LNCaP clone FGC (cell line): ENCODE data around the gene SORCS2.

ENCODE experiments used
- DNase-seq: peaks from one replicate; pipeline ENCODE4 v3.0.0-alpha.2; 2011; ENCODE audit warnings: low read depth
- H3K4me3 ChIP-seq: 2 replicates; pipeline ENCODE4 v1.5.1; 2011; ENCODE audit warnings: mild to moderate bottlenecking, low read depth, low read length, control low read depth
- TF ChIP-seq, protein P1 (sequence below): IDR thresholded peaks from 2 replicates; pipeline ENCODE4 v1.5.1; 2012; ENCODE audit warnings: mild to moderate bottlenecking; ENCODE audit not compliant: control insufficient read depth, insufficient read depth; ENCODE audit errors: extremely low read depth

The SORCS2 gene

DNA sequence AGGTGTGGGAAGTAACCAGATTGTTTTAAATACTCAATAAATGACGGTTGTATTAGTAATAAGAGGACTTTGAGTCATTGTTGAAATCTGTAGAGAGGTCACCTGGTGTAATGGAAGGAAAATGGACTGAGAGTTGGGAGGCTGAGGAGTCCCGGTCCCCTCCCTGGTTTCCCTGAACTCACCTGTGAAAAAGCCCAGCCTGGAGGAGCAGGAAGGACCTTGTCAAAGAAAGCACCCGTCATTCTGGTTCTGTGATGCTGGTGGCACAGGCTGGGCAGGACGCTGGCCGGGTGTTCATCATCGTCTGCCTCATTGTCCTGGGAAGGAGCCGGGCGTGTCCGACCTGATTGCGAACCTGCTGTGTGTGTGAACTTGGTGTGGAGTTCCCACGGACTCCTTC, 70.8 kb downstream of the SORCS2 start:
- no peak overlapping the region for H3K4me3 ChIP-seq
- DNase-seq, result no peak
- TF ChIP-seq, protein P1, sequence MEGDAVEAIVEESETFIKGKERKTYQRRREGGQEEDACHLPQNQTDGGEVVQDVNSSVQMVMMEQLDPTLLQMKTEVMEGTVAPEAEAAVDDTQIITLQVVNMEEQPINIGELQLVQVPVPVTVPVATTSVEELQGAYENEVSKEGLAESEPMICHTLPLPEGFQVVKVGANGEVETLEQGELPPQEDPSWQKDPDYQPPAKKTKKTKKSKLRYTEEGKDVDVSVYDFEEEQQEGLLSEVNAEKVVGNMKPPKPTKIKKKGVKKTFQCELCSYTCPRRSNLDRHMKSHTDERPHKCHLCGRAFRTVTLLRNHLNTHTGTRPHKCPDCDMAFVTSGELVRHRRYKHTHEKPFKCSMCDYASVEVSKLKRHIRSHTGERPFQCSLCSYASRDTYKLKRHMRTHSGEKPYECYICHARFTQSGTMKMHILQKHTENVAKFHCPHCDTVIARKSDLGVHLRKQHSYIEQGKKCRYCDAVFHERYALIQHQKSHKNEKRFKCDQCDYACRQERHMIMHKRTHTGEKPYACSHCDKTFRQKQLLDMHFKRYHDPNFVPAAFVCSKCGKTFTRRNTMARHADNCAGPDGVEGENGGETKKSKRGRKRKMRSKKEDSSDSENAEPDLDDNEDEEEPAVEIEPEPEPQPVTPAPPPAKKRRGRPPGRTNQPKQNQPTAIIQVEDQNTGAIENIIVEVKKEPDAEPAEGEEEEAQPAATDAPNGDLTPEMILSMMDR, result no peak

DNA sequence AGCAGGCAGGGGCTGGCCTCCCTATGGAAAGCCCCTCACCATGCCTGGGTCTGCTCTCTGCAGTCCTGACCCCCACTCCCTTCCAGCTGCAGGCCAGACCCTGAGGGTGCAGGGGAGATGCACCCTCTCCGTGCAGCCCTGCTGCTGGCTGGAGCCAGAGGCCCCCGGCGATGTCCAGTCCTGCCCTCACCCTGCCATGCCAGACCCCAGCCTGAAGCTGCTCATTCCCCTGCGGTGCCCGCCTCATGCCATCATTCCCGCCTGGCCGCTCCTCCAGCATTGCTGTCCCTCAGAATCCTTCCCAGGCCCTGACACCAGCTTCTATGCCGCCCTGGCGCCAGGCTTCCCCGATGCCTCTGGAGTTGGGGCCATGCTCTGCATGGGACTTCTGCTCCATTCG, 72.4 kb downstream of the SORCS2 start:
- H3K4me3 ChIP-seq, result no peak overlapping the region
- DNase-seq, result no peak
- TF ChIP-seq, protein P1, result no peak

DNA sequence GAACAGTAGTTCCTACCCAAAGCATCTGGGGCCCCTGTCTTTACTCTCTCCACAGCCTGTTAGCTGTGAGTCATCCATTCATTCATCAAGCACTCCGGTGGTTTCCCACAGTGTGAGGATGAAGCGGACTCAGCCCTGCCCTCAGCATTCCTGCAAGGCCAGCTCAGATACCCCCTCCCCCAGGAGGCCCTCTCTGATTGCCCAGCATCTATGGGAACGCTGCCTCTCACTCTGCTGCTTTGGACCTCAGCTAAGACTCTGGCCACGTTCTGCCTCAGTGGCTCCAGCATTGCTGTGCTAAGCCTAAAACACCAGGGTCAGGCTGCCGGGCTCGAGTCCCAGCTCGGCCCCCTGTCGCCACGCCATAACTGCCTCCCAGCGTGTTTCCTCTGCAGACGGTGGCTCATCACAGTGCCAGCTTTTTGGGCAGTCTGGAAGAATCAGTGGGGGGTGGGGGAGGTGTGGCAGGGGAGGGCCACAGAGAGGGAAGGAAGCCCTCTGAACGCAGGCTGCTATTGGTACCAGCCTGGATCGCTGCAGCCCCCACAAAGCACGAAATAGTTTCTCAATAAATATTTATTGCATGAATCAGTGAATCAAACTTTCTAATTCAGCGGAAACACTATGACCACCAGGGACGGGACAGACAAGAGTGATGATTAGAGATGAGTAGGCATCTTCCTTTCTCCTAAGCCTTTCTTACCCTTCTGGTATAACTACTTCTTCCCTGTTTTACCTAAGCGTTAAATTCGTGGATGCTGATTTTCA, 74.4 kb downstream of the SORCS2 start:
- DNase-seq, result no peak
- H3K4me3 ChIP-seq, result no peak overlapping the region
- TF ChIP-seq, protein P1, result no peak

DNA sequence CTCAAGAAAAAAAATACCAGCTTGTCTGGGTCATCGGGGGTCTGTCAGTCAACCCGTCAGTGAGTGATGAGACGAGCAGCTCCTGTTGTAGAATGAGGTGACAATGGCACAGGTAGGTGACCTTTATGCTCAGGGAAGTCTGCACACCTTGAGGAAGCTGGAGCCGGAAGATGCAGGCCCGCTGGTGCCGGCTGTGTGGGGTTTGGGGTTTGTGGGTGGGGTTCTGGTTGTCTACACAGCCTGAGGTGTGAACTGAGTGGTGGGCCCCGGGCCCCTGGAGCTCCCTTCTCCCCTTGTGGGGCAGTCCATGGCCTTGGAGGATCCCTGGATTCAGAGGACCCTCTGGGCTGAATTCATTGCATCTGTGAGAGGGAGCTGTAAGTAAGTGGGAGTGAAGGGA, 75.5 kb downstream of the SORCS2 start:
- TF ChIP-seq, protein P1, result no peak
- H3K4me3 ChIP-seq, result no peak overlapping the region
- DNase-seq, result no peak

DNA sequence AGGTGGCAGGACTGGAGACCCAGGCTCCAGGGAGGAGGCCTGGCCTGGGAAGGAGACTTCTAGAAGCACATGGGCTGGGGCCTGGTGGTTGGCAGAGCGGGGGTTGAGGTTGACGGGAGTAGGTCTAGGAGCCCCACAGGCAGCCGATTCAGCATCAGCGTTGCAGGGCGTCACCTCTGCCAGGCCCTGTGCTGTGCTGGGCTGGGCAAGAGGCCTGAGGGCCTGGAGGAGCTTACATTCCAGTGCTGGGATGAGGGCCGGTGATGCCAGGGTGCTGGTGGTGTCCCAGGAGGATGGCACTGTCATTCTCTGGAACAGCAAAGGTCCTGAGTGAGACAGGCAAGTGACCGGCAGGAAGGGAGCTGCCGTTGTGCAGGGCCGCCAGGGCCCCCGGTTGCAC, 76.6 kb downstream of the SORCS2 start:
- DNase-seq, result no peak
- H3K4me3 ChIP-seq, result no peak overlapping the region

DNA sequence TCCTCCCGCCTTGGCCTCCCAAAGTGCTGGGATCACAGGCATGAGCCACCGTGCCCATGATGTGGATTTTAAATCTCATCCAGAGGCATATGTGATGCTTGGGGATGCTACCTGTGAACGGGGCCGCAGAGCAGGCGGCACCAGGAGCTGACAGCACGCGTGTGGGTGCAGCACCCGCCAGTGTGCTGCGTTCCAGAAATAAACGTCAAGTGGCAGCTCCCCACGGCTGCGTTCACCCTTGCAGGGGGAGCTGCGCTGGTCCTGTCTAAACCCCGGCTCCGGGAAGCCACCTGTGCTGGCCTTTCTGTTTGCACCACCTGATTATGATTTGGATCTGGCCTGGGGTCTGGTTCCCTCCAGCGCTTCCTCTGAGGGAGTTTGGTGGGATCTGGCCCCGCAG, 77.8 kb downstream of the SORCS2 start:
- no peak overlapping the region for H3K4me3 ChIP-seq
- no peak for DNase-seq
- TF ChIP-seq, protein P1, result no peak

More for the DNA sequence above, 76.6 kb downstream of the SORCS2 start:
- TF ChIP-seq, protein P1, result no peak

DNA sequence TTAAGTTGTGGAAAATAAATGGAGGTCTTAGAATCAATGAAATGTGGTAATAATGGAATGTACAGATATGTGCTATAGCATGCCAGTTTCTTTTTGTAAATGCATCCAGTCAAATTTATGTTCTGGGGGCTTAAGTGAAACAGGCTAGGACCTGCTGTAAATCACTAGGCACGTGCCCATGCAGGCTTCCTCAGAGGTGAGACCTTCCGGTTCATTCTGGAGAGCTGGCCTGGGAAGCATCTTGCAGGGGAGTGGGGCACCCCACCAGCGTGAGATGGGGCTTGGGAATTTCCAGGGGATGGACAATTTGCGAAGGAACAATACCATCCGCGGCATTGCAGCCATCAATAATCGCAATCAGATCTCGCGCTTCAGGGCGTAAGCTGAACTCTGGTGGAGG, 80.1 kb downstream of the SORCS2 start:
- TF ChIP-seq, protein P1, result no peak
- H3K4me3 ChIP-seq, result no peak overlapping the region
- DNase-seq, result no peak
